Activated CD8-positive, alpha-beta memory T cell treated with anti-CD3 and anti-CD28 coated beads for 24 hours (primary cell): ENCODE results near the gene GALNT5.
"Not testable (repeated sequence)": the region's sequence is repeated elsewhere in the genome, so short reads cannot be mapped to it uniquely, and the experiment has no call there.

Source experiments
- DNase-seq: peaks from one replicate; pipeline ENCODE4 v3.0.0-alpha.2; 2020

The GALNT5 gene

GRCh38 chr2:157333304-157334047, 76.0 kb downstream of the GALNT5 start:
- no peak for DNase-seq

DNA sequence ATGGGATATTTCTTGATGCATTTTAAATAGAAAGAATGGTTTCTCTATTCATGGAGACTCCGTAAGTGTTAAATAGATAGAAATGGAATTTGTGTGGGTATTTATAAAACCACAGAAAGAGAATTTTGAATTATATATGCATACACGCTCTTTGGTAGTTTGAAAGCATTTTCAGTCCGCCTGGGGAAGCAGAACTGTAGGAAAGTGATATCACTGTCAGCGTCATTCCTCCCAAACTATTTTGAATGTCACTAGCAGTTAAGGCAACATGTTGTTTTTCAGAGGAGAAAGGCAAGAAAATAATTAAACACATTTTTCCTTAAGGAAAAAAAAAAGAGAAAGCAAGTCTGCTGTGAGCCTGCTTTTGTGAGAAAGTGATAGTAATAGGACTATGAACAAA, 76.8 kb downstream of the GALNT5 start:
- no peak for DNase-seq

GRCh38 chr2:157334797-157335196, 77.3 kb downstream of the GALNT5 start:
- no peak for DNase-seq

DNA sequence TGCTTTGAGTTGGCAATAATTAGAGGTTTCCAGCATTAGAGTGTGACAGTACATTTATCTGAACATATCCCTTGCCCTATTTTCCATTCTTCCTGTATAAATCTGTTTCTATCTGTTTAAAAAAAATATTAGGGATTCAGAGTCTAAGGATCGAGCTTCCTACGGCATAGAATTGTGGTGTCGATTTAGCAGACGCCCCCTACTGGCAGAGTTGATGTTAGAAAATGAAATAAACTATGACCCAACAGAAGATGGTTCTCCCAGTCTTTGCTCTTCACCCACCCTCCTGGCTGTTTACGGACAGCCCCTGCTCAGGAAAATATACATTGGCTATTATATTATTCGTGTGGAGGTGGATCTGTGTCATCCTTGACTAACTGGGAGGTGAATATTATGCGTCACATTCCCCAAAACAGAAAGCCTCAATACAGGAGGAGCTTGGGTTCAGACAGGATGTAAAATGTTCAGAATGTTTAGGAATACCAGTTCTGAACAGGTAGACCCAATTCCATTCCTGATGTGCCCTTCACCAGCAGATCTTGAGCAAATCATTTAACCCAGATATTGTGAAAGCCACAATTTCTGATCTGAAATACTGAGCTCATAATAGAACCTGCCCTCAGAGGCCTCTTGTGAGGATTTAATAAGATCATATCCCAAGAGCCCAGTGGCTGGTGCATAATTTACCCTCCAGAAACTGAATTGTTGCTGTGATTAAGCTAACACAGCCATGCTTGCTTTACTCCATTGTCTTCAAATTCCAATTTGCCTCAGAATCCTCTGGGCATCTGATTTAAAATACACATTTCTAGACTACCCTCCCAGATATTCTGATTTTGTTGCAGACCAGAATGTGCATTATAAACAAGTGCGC, 78.9 kb downstream of the GALNT5 start:
- DNase-seq = no peak

- DNase-seq = no peak
These were observed 80.5 kb downstream of the GALNT5 start for GRCh38 chr2:157337978-157338377.

- DNase-seq = no peak
These were observed 82.6 kb downstream of the GALNT5 start for GRCh38 chr2:157339965-157340655.

DNA sequence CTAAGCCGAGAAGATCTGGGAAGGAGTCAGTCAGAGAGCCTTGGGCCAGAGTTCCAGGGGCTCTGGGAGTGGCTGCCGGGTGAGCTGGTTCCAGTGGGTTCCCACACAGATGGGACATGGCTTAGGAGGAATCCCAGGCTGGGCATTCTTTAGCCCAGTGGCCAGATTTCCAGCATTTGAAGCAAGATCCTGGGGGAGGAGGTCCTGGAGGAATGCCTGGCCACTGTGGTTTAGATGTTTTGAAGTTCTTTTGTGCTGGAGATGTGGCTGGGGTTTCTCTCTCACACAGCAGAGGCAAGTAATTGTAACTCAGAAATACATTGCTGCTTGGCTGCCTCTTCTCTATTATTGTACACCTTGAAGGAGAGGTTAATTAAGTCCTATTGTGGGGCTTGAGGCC, 83.9 kb downstream of the GALNT5 start:
- DNase-seq = not testable (repeated sequence)

DNA sequence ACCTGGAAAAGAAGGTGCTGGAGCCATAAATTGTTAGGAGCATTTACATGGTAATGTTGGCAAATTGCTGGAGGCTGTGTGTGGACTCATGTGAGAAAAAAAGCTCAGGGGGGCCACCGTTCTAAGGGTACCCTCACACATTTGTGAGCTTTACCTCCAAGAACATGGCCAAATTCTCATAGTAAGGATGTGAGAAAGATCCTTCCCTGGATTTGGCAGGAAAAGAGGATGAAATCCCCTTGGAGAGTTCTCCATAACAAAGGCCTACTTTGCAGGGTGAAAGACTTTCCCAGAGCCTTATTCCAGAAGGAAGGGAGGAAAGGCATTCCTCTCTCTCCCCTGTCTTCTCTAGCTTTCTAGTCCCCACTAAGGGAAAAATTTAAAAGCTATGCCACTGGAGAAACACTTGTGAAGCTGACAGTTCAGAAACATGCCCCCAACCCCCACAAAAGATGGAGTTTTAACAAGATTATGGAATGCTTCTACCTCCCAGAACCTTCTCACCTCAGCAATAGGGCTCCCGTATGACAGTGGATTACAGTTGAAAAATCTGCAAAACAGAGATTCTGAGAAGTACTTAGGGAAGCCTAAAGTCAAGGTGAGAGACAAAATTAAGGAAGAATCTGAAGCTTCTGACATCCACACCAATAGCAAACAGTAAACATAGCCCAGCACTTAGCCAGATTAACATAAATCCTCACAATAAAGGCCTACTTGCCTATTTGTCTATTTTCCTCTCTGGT, 88.3 kb downstream of the GALNT5 start:
- no peak for DNase-seq

GRCh38 chr2:157348291-157348921, 90.9 kb downstream of the GALNT5 start:
- DNase-seq = no peak

DNA sequence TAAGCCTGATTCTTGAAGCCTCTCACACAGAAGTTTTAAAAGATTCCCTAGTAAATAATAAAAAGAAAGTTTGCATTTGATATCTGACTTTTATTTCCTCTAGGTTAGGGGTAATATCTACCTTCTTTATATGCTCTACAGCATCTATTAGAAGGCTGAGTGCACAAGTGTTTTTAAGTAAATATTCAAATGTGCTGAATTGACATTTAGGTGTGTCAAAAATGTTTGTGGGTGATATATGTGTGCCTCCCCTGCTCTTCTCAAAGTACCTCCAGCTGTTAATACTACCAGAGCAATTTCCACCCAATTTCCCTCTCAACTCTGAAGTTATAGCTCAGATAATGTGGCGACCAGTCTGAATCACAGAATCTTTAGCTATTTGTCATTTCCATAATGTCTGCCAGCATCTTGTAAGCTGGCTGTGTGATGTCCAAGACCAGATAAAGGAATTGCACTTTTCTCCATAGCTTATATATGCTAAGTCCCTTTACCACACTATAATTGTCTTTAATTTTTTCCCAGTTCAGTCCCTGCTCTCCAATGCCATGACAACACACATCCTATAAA, 92.5 kb downstream of the GALNT5 start:
- DNase-seq = no peak

- DNase-seq = no peak
These were observed 98.1 kb downstream of the GALNT5 start for GRCh38 chr2:157355618-157356017.

- DNase-seq = no peak
These were observed 102.1 kb downstream of the GALNT5 start for GRCh38 chr2:157359628-157360027.

GRCh38 chr2:157361526-157361925, 104.0 kb downstream of the GALNT5 start:
- DNase-seq = no peak

- DNase-seq = no peak
These were observed 105.1 kb downstream of the GALNT5 start for GRCh38 chr2:157362627-157363026.

- DNase-seq = no peak
These were observed 106.2 kb downstream of the GALNT5 start for GRCh38 chr2:157363612-157364101.
